IPS-15b (cell line): Measurements from ENCODE around the gene GATB.

Experiments used
- H3K27me3 ChIP-seq: one replicate; pipeline ENCODE4 v1.6.1; 2013; ENCODE audit warnings: low read length; ENCODE audit not compliant: control insufficient read depth, insufficient read depth
- H3K36me3 ChIP-seq: one replicate; pipeline ENCODE4 v1.6.1; 2013; ENCODE audit warnings: low read length; ENCODE audit not compliant: control insufficient read depth, insufficient read depth
- H3K4me1 ChIP-seq: one replicate; pipeline ENCODE4 v1.6.1; 2013; ENCODE audit warnings: mild to moderate bottlenecking, low read length; ENCODE audit not compliant: control insufficient read depth, insufficient read depth
- H3K4me3 ChIP-seq: one replicate; pipeline ENCODE4 v1.5.1; 2013; ENCODE audit warnings: low read depth, low read length
- H3K9ac ChIP-seq: one replicate; pipeline ENCODE4 v1.6.1; 2013; ENCODE audit warnings: low read depth, mild to moderate bottlenecking, low read length
- H3K9me3 ChIP-seq: one replicate; pipeline ENCODE4 v1.6.1; 2013; ENCODE audit warnings: mild to moderate bottlenecking, low read length; ENCODE audit not compliant: control insufficient read depth, insufficient read depth

GATB gene

DNA sequence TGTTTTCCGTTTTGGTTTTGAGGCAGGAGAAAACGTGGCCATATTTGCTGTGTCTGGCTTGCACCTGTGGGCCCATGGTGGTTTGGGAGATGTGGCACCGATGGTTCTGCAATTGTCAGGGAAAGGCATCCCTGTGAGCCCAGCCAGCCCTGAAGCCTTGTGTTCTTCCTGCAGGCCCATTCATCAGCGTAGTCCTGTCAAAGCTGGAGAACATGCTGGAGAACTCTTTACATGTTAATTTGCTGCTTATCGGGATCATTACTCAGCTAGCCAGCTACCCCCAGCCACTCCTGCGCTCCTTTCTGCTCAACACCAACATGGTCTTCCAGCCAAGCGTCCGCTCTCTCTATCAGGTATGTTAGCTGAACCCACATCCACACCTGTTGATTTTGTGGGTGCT is 104.7 kb downstream of the GATB start:
- Histone ChIP-seq H3K4me1 (no peaks in the 10 kb centered on the region), H3K9ac (no peak overlapping the region), H3K4me3 (no peak overlapping the region), H3K9me3 (no peaks in the 10 kb centered on the region), H3K27me3 (no peaks in the 10 kb centered on the region), H3K36me3 (peaks cover 6% of the 10 kb centered on the region)

DNA sequence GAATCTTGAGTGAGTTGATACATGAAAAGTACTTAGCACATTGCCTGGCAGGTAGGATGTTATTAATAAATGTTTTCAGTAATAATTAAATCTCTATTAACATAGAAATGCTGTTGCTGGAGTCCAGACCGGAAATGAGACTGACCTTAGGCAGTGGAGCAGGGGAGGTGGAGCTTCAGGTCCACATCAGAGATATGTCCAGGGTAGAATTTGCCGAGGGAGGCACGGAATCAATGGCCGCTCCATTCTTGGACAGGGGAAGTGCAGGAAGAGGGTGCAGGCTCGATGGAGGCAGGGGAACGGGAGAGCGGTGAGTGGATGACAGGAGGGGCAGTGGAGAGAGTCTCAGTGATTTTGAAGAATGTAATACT is 107.3 kb downstream of the GATB start:
- Histone ChIP-seq H3K9me3 (no peaks in the 10 kb centered on the region), H3K36me3 (peaks cover 13% of the 10 kb centered on the region), H3K27me3 (no peaks in the 10 kb centered on the region), H3K4me3 (no peak overlapping the region), H3K4me1 (no peaks in the 10 kb centered on the region), H3K9ac (no peak overlapping the region)

GRCh38 chr4:151652841-151653547 is 107.8 kb downstream of the GATB start:
- H3K4me3 ChIP-seq = no peak overlapping the region
- H3K4me1 ChIP-seq = no peaks in the 10 kb centered on the region
- H3K9ac ChIP-seq = no peak overlapping the region
- H3K9me3 ChIP-seq = no peaks in the 10 kb centered on the region
- no peaks in the 10 kb centered on the region for H3K27me3 ChIP-seq
- H3K36me3 ChIP-seq = peaks cover 13% of the 10 kb centered on the region

- H3K27me3 ChIP-seq = no peaks in the 10 kb centered on the region
- no peak overlapping the region for H3K9ac ChIP-seq
- no peaks in the 10 kb centered on the region for H3K9me3 ChIP-seq
- H3K4me1 ChIP-seq = no peaks in the 10 kb centered on the region
- no peak overlapping the region for H3K4me3 ChIP-seq
- H3K36me3 ChIP-seq = peaks cover 7% of the 10 kb centered on the region
Observed at GRCh38 chr4:151651496-151651895, 109.3 kb downstream of the GATB start.

DNA sequence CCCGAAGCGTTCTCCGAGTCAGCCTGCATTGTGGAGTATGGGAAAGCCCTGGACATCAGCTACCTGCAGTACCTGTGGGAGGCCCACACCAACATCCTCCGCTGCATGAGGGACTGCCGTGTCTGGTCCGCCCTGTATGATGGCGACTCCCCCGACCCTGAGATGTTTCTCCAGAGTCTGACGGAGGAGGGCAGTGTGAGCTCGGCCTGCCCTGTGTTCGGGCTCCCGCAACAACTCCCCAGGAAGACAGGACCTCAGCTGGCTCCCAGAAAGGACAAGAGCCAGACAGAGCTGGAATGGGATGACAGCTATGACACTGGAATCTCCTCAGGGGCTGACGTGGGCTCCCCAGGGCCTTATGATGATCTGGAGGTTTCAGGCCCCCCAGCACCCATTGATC is 111.3 kb downstream of the GATB start:
- Histone ChIP-seq H3K9me3 (no peaks in the 10 kb centered on the region), H3K36me3 (peaks cover 7% of the 10 kb centered on the region), H3K4me1 (peaks cover 5% of the 10 kb centered on the region), H3K27me3 (no peaks in the 10 kb centered on the region), H3K4me3 (no peak overlapping the region), H3K9ac (no peak overlapping the region)

GRCh38 chr4:151646322-151646721 is 114.5 kb downstream of the GATB start:
- Histone ChIP-seq H3K4me3 (no peak overlapping the region), H3K4me1 (peaks cover 5% of the 10 kb centered on the region), H3K27me3 (no peaks in the 10 kb centered on the region), H3K9me3 (no peaks in the 10 kb centered on the region), H3K36me3 (peaks cover 7% of the 10 kb centered on the region), H3K9ac (no peak overlapping the region)

- no peak overlapping the region for H3K4me3 ChIP-seq
- H3K27me3 ChIP-seq = no peaks in the 10 kb centered on the region
- peaks cover 5% of the 10 kb centered on the region for H3K4me1 ChIP-seq
- H3K9me3 ChIP-seq = no peaks in the 10 kb centered on the region
- peaks cover 3% of the 10 kb centered on the region for H3K36me3 ChIP-seq
- H3K9ac ChIP-seq = no peak overlapping the region
Observed at GRCh38 chr4:151644622-151645021, 116.2 kb downstream of the GATB start.

- H3K9ac ChIP-seq = no peak overlapping the region
- H3K4me1 ChIP-seq = peaks cover 5% of the 10 kb centered on the region
- H3K4me3 ChIP-seq = no peak overlapping the region
- no peaks in the 10 kb centered on the region for H3K36me3 ChIP-seq
- H3K27me3 ChIP-seq = no peaks in the 10 kb centered on the region
- no peaks in the 10 kb centered on the region for H3K9me3 ChIP-seq
Observed at GRCh38 chr4:151643564-151643963, 117.2 kb downstream of the GATB start.

GRCh38 chr4:151641983-151642382 is 118.8 kb downstream of the GATB start:
- Histone ChIP-seq H3K4me1 (peaks cover 5% of the 10 kb centered on the region), H3K4me3 (no peak overlapping the region), H3K9ac (no peak overlapping the region), H3K9me3 (no peaks in the 10 kb centered on the region), H3K27me3 (no peaks in the 10 kb centered on the region), H3K36me3 (no peaks in the 10 kb centered on the region)

GRCh38 chr4:151641167-151641566 is 119.6 kb downstream of the GATB start:
- Histone ChIP-seq H3K4me1 (peaks cover 5% of the 10 kb centered on the region), H3K36me3 (no peaks in the 10 kb centered on the region), H3K27me3 (no peaks in the 10 kb centered on the region), H3K4me3 (no peak overlapping the region), H3K9ac (no peak overlapping the region), H3K9me3 (no peaks in the 10 kb centered on the region)

- H3K36me3 ChIP-seq = no peaks in the 10 kb centered on the region
- H3K9me3 ChIP-seq = no peaks in the 10 kb centered on the region
- H3K9ac ChIP-seq = no peak overlapping the region
- no peaks in the 10 kb centered on the region for H3K27me3 ChIP-seq
- H3K4me3 ChIP-seq = no peak overlapping the region
- H3K4me1 ChIP-seq = peaks cover 5% of the 10 kb centered on the region
Observed at GRCh38 chr4:151640381-151640780, 120.4 kb downstream of the GATB start.

- Histone ChIP-seq H3K4me3 (no peak overlapping the region), H3K27me3 (no peaks in the 10 kb centered on the region), H3K36me3 (no peaks in the 10 kb centered on the region), H3K9ac (no peak overlapping the region), H3K4me1 (no peaks in the 10 kb centered on the region), H3K9me3 (no peaks in the 10 kb centered on the region)
Observed at GRCh38 chr4:151638295-151638858, 122.4 kb downstream of the GATB start.
